Smooth muscle cell (in vitro differentiated cells): ENCODE data around the gene ASB8. TPM values are rescaled to one million over a fixed set of nuclear protein-coding genes. Genes with fewer than 3 reads are reported as not detected.

ENCODE experiments used
- DNase-seq: peaks from one replicate; lab custom pipeline; 2025; ENCODE audit not compliant: unreplicated experiment; lab: John Stamatoyannopoulos, UW
- H2AFZ ChIP-seq: fragments of 200-600 bp; sonication (generic); 2 replicates; pipeline ENCODE4 v1.6.0; 2016; ENCODE audit warnings: antibody characterized with exemption, low read depth, mild to moderate bottlenecking
- H3F3A ChIP-seq: fragments of 200-600 bp; sonication (generic); 2 replicates; pipeline ENCODE4 v1.6.0; 2017; ENCODE audit warnings: antibody characterized with exemption, low read depth
- H3K27ac ChIP-seq: fragments of 200-600 bp; sonication (generic); 2 replicates; pipeline ENCODE4 v1.5.1; 2016; ENCODE audit warnings: low read depth, mild to moderate bottlenecking
- H3K27me3 ChIP-seq: fragments of 200-600 bp; sonication (generic); 2 replicates; pipeline ENCODE4 v1.6.1; 2016; ENCODE audit warnings: low read depth, mild to moderate bottlenecking
- H3K36me3 ChIP-seq: fragments of 200-600 bp; sonication (generic); 2 replicates; pipeline ENCODE4 v1.5.1; 2016; ENCODE audit warnings: low read depth
- H3K4me1 ChIP-seq: fragments of 200-600 bp; sonication (generic); 2 replicates; pipeline ENCODE4 v1.5.1; 2016; ENCODE audit warnings: low read depth
- H3K4me2 ChIP-seq: fragments of 200-600 bp; sonication (generic); 2 replicates; pipeline ENCODE4 v1.6.0; 2016; ENCODE audit warnings: mild to moderate bottlenecking
- H3K4me3 ChIP-seq: fragments of 200-600 bp; sonication (generic); 2 replicates; pipeline ENCODE4 v1.5.1; 2016; ENCODE audit warnings: mild to moderate bottlenecking
- H3K79me2 ChIP-seq: fragments of 200-600 bp; sonication (generic); 2 replicates; pipeline ENCODE4 v1.6.0; 2016; ENCODE audit warnings: low read depth, mild to moderate bottlenecking
- H3K9ac ChIP-seq: fragments of 200-600 bp; sonication (generic); 2 replicates; pipeline ENCODE4 v1.6.0; 2016; ENCODE audit warnings: low read depth
- H3K9me3 ChIP-seq: fragments of 200-600 bp; sonication (generic); replicated peaks from 2 replicates; pipeline ENCODE4 v1.5.1; 2016; ENCODE audit warnings: low read depth
- H4K20me1 ChIP-seq: fragments of 200-600 bp; sonication (generic); 2 replicates; pipeline ENCODE4 v1.6.0; 2016; ENCODE audit warnings: low read depth
- WGBS: methylation state at CpG from one replicate; pipeline ENCODE4 v1.1.7; 2016; ENCODE audit warnings: low lambda C conversion rate; 5-methylcytosine and 5-hydroxymethylcytosine counted together
- polyA plus RNA-seq: library from polyadenylated mRNA; unstranded; fragments of >200 nt; fragmentation: Nextera tagmentation; extraction: Ambion mirVana; gene quantifications from 2 replicates; pipeline ENCODE4 v1.2.1, GENCODE V29; 2016
- total RNA-seq: library from RNA; depleted of rRNA; stranded (reverse); fragments of >200 nt; gene quantifications from 2 replicates; pipeline ENCODE4 v1.2.3, GENCODE V29; 2014
- TF ChIP-seq, protein P1 (sequence below): fragments of 200-600 bp; sonication (generic); IDR thresholded peaks from 2 replicates; pipeline ENCODE4 v1.5.1; 2017; ENCODE audit warnings: borderline replicate concordance, mild to moderate bottlenecking, antibody characterized with exemption; ENCODE audit not compliant: insufficient read depth, poor library complexity, severe bottlenecking

The ASB8 gene
- total and polyA plus RNA-seq, 2 experiments from 2014 or later = 25.4 to 31.1 TPM

DNA sequence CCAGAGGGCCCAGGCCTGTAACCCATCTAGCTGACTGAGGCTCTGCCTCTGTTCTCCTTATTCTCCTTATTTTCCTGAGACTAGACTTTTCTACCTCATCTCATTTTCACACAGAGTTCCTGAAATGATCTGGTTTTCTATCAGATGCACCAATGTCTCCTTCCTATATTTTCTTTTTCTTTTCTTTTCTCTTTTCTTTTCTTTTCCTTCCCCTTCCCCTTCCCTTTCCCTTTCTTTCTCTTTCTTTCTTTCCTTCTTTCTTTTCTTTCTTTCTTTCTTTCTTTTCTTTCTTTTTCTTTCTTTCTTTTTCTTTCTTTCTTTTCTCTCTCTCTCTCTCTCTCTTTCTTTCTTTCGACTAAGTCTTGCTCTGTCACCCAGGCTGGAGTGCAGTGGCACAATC, 23.1 kb upstream of the ASB8 start:
- H3K36me3 ChIP-seq = no peaks in the 10 kb centered on the region
- peaks cover 7% of the 10 kb centered on the region for H3F3A ChIP-seq
- H3K9me3 ChIP-seq = no peaks in the 10 kb centered on the region
- no peak overlapping the region for H3K4me2 ChIP-seq
- no peak for DNase-seq
- no peak overlapping the region for H3K4me3 ChIP-seq
- no peak overlapping the region for H3K9ac ChIP-seq
- H3K27ac ChIP-seq = no peak overlapping the region
- peaks cover 13% of the 10 kb centered on the region for H3K27me3 ChIP-seq
- peaks cover under 1% of the 10 kb centered on the region for H4K20me1 ChIP-seq
- TF ChIP-seq, protein P1, sequence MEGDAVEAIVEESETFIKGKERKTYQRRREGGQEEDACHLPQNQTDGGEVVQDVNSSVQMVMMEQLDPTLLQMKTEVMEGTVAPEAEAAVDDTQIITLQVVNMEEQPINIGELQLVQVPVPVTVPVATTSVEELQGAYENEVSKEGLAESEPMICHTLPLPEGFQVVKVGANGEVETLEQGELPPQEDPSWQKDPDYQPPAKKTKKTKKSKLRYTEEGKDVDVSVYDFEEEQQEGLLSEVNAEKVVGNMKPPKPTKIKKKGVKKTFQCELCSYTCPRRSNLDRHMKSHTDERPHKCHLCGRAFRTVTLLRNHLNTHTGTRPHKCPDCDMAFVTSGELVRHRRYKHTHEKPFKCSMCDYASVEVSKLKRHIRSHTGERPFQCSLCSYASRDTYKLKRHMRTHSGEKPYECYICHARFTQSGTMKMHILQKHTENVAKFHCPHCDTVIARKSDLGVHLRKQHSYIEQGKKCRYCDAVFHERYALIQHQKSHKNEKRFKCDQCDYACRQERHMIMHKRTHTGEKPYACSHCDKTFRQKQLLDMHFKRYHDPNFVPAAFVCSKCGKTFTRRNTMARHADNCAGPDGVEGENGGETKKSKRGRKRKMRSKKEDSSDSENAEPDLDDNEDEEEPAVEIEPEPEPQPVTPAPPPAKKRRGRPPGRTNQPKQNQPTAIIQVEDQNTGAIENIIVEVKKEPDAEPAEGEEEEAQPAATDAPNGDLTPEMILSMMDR = no peak
- H2AFZ ChIP-seq = no peak overlapping the region
- H3K79me2 ChIP-seq = peaks cover 17% of the 10 kb centered on the region
- 86% methylated on average over 1 of the region's 1 CpG for WGBS
- H3K4me1 ChIP-seq = peaks cover 28% of the 10 kb centered on the region

DNA sequence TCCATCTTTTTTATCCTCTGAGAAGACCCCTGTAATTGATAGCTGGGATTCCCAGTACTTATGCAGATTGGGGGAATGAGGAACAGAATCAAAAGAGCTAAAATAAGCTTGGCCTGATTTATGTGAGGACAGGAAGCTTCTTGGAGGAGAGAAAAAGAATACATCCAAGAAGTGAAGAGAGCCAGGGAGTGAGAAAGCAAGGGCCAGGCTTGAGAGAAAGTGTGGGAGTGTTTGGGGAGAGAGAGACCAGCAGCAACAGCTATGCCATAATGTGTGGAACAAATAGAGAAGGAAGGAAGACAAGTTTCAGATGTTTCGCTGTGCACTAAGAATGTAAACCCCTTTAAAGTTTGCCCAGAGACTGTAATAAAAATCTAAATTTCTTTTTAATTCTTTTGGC, 22.2 kb upstream of the ASB8 start:
- peaks cover 32% of the 10 kb centered on the region for H3K4me1 ChIP-seq
- H3K27me3 ChIP-seq = peaks cover 13% of the 10 kb centered on the region
- no peak overlapping the region for H2AFZ ChIP-seq
- no peak overlapping the region for H3K27ac ChIP-seq
- 100% methylated on average over 1 of the region's 1 CpG for WGBS
- peaks cover 8% of the 10 kb centered on the region for H3K79me2 ChIP-seq
- peaks cover 7% of the 10 kb centered on the region for H3F3A ChIP-seq
- no peaks in the 10 kb centered on the region for H4K20me1 ChIP-seq
- H3K4me2 ChIP-seq = no peak overlapping the region
- no peak for DNase-seq
- H3K36me3 ChIP-seq = no peaks in the 10 kb centered on the region
- no peak overlapping the region for H3K4me3 ChIP-seq
- H3K9ac ChIP-seq = no peak overlapping the region
- TF ChIP-seq, protein P1 = no peak
- no peaks in the 10 kb centered on the region for H3K9me3 ChIP-seq

DNA sequence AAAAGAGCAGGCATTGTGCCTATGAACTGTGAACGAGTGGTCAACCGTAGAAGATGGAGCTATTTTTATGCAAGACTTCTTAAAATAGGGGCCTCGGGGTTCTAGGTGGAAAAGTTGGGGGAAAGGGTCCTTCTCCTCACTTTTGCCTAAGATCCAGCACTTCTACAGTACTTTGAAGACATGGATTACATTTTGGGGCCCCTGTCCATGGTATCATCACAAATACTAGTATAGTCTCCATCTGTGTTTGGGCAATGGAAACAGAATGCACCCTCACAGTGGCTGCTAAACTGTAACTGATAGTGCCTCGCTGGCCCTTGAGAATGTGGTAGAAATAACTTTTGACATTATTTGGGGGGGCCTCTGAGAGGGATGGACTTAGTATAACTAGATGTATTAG, 20.7 kb upstream of the ASB8 start:
- Histone ChIP-seq H3K9me3 (no peaks in the 10 kb centered on the region), H3F3A (peaks cover 7% of the 10 kb centered on the region), H3K27ac (no peak overlapping the region), H4K20me1 (no peaks in the 10 kb centered on the region), H3K79me2 (no peaks in the 10 kb centered on the region), H3K4me3 (no peak overlapping the region), H3K4me2 (no peak overlapping the region), H3K4me1 (peaks cover 32% of the 10 kb centered on the region), H3K27me3 (peaks cover 13% of the 10 kb centered on the region), H3K9ac (no peak overlapping the region), H2AFZ (no peak overlapping the region), H3K36me3 (no peaks in the 10 kb centered on the region)
- WGBS = 83% methylated on average over 4 of the region's 4 CpGs
- TF ChIP-seq, protein P1 = no peak
- DNase-seq = no peak

DNA sequence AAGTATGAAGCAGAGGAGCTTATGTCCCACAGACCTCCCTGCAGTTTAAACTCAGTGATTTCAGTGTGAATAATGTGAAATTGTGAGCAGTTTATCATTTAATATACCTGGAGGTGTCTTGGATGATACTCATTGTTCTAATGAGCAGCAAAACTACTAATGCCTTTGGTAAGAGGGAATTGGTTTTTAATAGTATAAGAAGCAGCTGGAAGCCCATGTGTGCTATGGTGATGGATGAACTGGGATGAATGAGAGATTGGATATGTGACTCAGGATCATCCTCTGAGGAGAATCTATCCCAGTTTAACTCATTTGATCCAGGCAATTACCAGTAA, 19.1 kb upstream of the ASB8 start:
- Histone ChIP-seq H3K9ac (no peak overlapping the region), H3K4me3 (no peak overlapping the region), H3K4me2 (peak overlapping the region; percentile 72), H3K27me3 (peaks cover 11% of the 10 kb centered on the region), H2AFZ (peak overlapping the region; percentile 93), H3K9me3 (no peaks in the 10 kb centered on the region), H3K27ac (peak overlapping the region; percentile 45), H4K20me1 (no peaks in the 10 kb centered on the region), H3K4me1 (peaks cover 24% of the 10 kb centered on the region), H3K36me3 (no peaks in the 10 kb centered on the region), H3F3A (peaks cover 7% of the 10 kb centered on the region), H3K79me2 (no peaks in the 10 kb centered on the region)
- DNase-seq = no peak
- TF ChIP-seq, protein P1 = no peak
